H9 (cell line): ENCODE measurements around the gene GRWD1. TPM values are rescaled to one million over a fixed set of nuclear protein-coding genes. Genes with fewer than 3 reads are reported as not detected.

Experiments
- DNase-seq: peaks from one replicate; pipeline ENCODE4 v3.0.0-alpha.2; 2017
- H2AFZ ChIP-seq: one replicate; pipeline ENCODE4 v1.6.1; 2013; ENCODE audit warnings: mild to moderate bottlenecking, low read length, control low read depth, moderate library complexity
- H2AK5ac ChIP-seq: 2 replicates; pipeline ENCODE4 v1.6.1; 2013; ENCODE audit warnings: low read length, control low read depth, mixed read lengths; ENCODE audit not compliant: insufficient read length
- H2BK120ac ChIP-seq: one replicate; pipeline ENCODE4 v1.6.1; 2013; ENCODE audit warnings: low read depth, mild to moderate bottlenecking, low read length, control low read depth, inconsistent platforms; ENCODE audit not compliant: poor library complexity, severe bottlenecking
- H2BK12ac ChIP-seq: 2 replicates; pipeline ENCODE4 v1.6.1; 2013; ENCODE audit warnings: low read length, control low read depth, mixed read lengths, low read depth; ENCODE audit not compliant: insufficient read length
- H2BK15ac ChIP-seq: 2 replicates; pipeline ENCODE4 v1.6.1; 2013; ENCODE audit warnings: low read depth, low read length, control low read depth
- H2BK20ac ChIP-seq: one replicate; pipeline ENCODE4 v1.6.1; 2013; ENCODE audit warnings: low read depth, mild to moderate bottlenecking, low read length, control low read depth, inconsistent platforms; ENCODE audit not compliant: poor library complexity, severe bottlenecking
- H2BK5ac ChIP-seq: 2 replicates; pipeline ENCODE4 v1.6.1; 2013; ENCODE audit warnings: low read length, control low read depth, mixed read lengths; ENCODE audit not compliant: insufficient read length
- H3K14ac ChIP-seq: 2 replicates; pipeline ENCODE4 v1.6.1; 2013; ENCODE audit warnings: low read length, control low read depth; ENCODE audit not compliant: insufficient read depth
- H3K18ac ChIP-seq: 2 replicates; pipeline ENCODE4 v1.6.1; 2013; ENCODE audit warnings: low read depth, mild to moderate bottlenecking, mixed read lengths, low read length, control low read depth; ENCODE audit not compliant: insufficient read length
- H3K23ac ChIP-seq: 2 replicates; pipeline ENCODE4 v1.6.1; 2013; ENCODE audit warnings: low read length, control low read depth, mixed read lengths, low read depth; ENCODE audit not compliant: insufficient read length
- H3K23me2 ChIP-seq: 2 replicates; pipeline ENCODE4 v1.6.1; 2013; ENCODE audit warnings: low read depth, mild to moderate bottlenecking, mixed read lengths, low read length, control low read depth; ENCODE audit not compliant: insufficient read length, poor library complexity, severe bottlenecking
- H3K27ac ChIP-seq: 2 replicates; pipeline ENCODE4 v1.5.1; 2013; ENCODE audit warnings: low read length, control low read depth, mixed read lengths, low read depth; ENCODE audit not compliant: insufficient read length
- H3K27me3 ChIP-seq: 2 replicates; pipeline ENCODE4 v1.6.1; 2013; ENCODE audit warnings: low read length, control low read depth, inconsistent platforms; ENCODE audit not compliant: insufficient read depth
- H3K4ac ChIP-seq: 2 replicates; pipeline ENCODE4 v1.6.1; 2013; ENCODE audit warnings: low read depth, mild to moderate bottlenecking, control low read depth, inconsistent platforms, low read length, moderate library complexity
- H3K4me1 ChIP-seq: 2 replicates; pipeline ENCODE4 v1.6.1; 2013; ENCODE audit warnings: low read length, control low read depth, inconsistent platforms; ENCODE audit not compliant: insufficient read depth
- H3K4me2 ChIP-seq: 2 replicates; pipeline ENCODE4 v1.6.1; 2013; ENCODE audit warnings: low read length, control low read depth, mixed read lengths; ENCODE audit not compliant: insufficient read length, insufficient read depth
- H3K56ac ChIP-seq: 2 replicates; pipeline ENCODE4 v1.6.1; 2013; ENCODE audit warnings: low read depth, mild to moderate bottlenecking, mixed read lengths, low read length, control low read depth; ENCODE audit not compliant: insufficient read length
- H3K79me1 ChIP-seq: 2 replicates; pipeline ENCODE4 v1.6.1; 2013; ENCODE audit warnings: low read depth, mild to moderate bottlenecking, moderate library complexity, low read length, control low read depth, inconsistent platforms; ENCODE audit not compliant: insufficient read depth, poor library complexity, severe bottlenecking
- H3K79me2 ChIP-seq: 2 replicates; pipeline ENCODE4 v1.6.1; 2013; ENCODE audit warnings: low read length, control low read depth, inconsistent platforms; ENCODE audit not compliant: insufficient read depth
- H3K9ac ChIP-seq: 2 replicates; pipeline ENCODE4 v1.6.1; 2013; ENCODE audit warnings: low read length, control low read depth, mixed read lengths; ENCODE audit not compliant: insufficient read length; ENCODE audit errors: extremely low read depth
- H3K9me3 ChIP-seq: one replicate; pipeline ENCODE4 v1.6.1; 2013; ENCODE audit warnings: low read depth, low read length, inconsistent platforms; ENCODE audit not compliant: control insufficient read depth
- H3T11ph ChIP-seq: one replicate; pipeline ENCODE4 v1.6.1; 2013; ENCODE audit warnings: mild to moderate bottlenecking, low read length, control low read depth, inconsistent platforms
- H4K20me1 ChIP-seq: one replicate; pipeline ENCODE4 v1.6.1; 2013; ENCODE audit not compliant: control insufficient read depth, insufficient read length, insufficient read depth
- H4K5ac ChIP-seq: 2 replicates; pipeline ENCODE4 v1.6.1; 2013; ENCODE audit warnings: low read depth, mild to moderate bottlenecking, mixed read lengths, low read length, control low read depth; ENCODE audit not compliant: insufficient read length
- H4K8ac ChIP-seq: replicated peaks from 2 replicates; pipeline ENCODE4 v1.6.1; 2013; ENCODE audit warnings: low read length, control low read depth, mixed read lengths, low read depth; ENCODE audit not compliant: insufficient read length
- H4K91ac ChIP-seq: 2 replicates; pipeline ENCODE4 v1.6.1; 2013; ENCODE audit warnings: low read depth, mild to moderate bottlenecking, moderate library complexity, mixed read lengths, low read length, control low read depth; ENCODE audit not compliant: insufficient read length
- H3K27ac Mint-ChIP-seq, 3 experiments: 2 replicates in 2 of 3; 3 replicates in 1 of 3; pipeline ENCODE4 v1.8.0; 2020 to 2021; ENCODE audit warnings: mixed read lengths in 3 of 3, mild to moderate bottlenecking in 1 of 3, moderate library complexity in 1 of 3
- H3K27me3 Mint-ChIP-seq: 2 replicates; pipeline ENCODE4 v1.8.0; 2021; ENCODE audit warnings: low read depth, mild to moderate bottlenecking, moderate library complexity, mixed read lengths
- H3K36me3 Mint-ChIP-seq, 3 experiments: 2 replicates in 2 of 3; 3 replicates in 1 of 3; pipeline ENCODE4 v1.8.0; 2020 to 2021; ENCODE audit warnings: low read depth in 3 of 3, mixed read lengths in 3 of 3; ENCODE audit not compliant: insufficient read depth in 1 of 3
- H3K4me1 Mint-ChIP-seq, 2 experiments: 2 replicates each; pipeline ENCODE4 v1.8.0; 2020; ENCODE audit warnings: mixed read lengths in 2 of 2
- H3K4me3 Mint-ChIP-seq, 2 experiments: 2 replicates in 1 of 2; 3 replicates in 1 of 2; pipeline ENCODE4 v1.8.0; 2020 to 2021; ENCODE audit warnings: mild to moderate bottlenecking in 2 of 2, mixed read lengths in 2 of 2, moderate library complexity in 1 of 2
- H3K9me3 Mint-ChIP-seq, 2 experiments: 2 replicates in 1 of 2; 3 replicates in 1 of 2; pipeline ENCODE4 v1.8.0; 2020; ENCODE audit warnings: mild to moderate bottlenecking in 2 of 2, mixed read lengths in 2 of 2, moderate library complexity in 1 of 2
- WGBS: extraction: QIAGEN DNeasy Blood & Tissue Kit; methylation state at CpG from one replicate; pipeline ENCODE4 v1.1.7; 2013; ENCODE audit warnings: missing lambda C conversion rate, low lambda C conversion rate, mixed read lengths; ENCODE audit not compliant: insufficient read length; ENCODE audit errors: extremely low coverage; 5-methylcytosine and 5-hydroxymethylcytosine counted together
- total RNA-seq: library from RNA; stranded (reverse); gene quantifications from 2 replicates; pipeline ENCODE4 v1.2.1, GENCODE V29; 2021
- TF ChIP-seq, protein P1 (sequence below): fragments of 200-600 bp; sonication (generic); conservative IDR thresholded peaks from 3 replicates; pipeline ENCODE4 v1.8.0; 2021; ENCODE audit warnings: antibody characterized with exemption, mild to moderate bottlenecking

The GRWD1 gene
- total RNA-seq, 1 experiment from 2014 or later: 92.0 TPM

DNA sequence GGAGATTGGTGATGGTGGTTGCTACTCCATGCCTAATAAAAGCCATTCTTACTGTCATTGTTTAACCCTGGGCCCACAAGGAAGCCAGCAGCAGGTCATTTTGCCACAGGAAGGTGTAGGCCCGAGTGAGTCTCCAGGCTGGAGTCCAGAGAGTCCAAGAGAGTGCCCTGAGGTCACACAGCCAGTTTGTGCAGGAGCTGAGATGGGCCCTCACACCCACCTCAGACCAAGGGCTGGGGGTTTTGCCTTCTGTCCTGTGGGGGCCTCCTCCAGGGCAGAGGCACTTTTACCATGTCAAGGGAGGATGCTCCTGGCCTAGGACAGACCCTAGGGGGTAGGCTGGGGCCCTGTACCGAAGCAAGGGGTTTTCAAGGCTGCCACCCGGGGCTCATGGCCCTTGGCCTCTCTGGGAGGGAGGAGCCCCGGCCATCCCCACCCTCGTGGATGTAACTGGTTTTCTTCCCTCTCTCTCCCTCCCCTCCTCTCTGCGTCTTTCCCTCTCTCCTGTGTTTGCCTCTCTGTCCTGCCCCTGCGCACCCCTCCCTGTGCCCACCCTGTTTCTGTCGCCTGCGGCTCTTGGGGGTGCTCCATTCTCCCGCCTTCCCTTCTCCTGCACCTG is 31.4 kb downstream of the GRWD1 start:
- DNase-seq: no peak
- Histone ChIP-seq H3K4ac (no peak overlapping the region), H3K23me2 (no peaks in the 10 kb centered on the region), H3K79me2 (no peaks in the 10 kb centered on the region), H4K91ac (no peak overlapping the region), H3K14ac (no peak overlapping the region), H2BK20ac (no peak overlapping the region), H3K4me1 (no peaks in the 10 kb centered on the region), H3T11ph (no peak overlapping the region), H3K18ac (no peak overlapping the region), H2BK5ac (no peak overlapping the region), H3K79me1 (no peaks in the 10 kb centered on the region), H2AK5ac (no peak overlapping the region), H2BK120ac (no peak overlapping the region), H2BK12ac (no peak overlapping the region), H4K5ac (no peak overlapping the region), H4K8ac (no peak overlapping the region), H3K9me3 (no peaks in the 10 kb centered on the region), H3K4me2 (no peak overlapping the region), H3K27ac (no peak overlapping the region), H4K20me1 (no peaks in the 10 kb centered on the region), H3K23ac (no peak overlapping the region), H3K9ac (no peak overlapping the region), H2BK15ac (no peak overlapping the region), H3K56ac (no peak overlapping the region), H3K27me3 (no peaks in the 10 kb centered on the region), H2AFZ (no peak overlapping the region)
- H3K36me3 Mint-ChIP-seq: peaks cover 43 to 76% (median 68%) of the 10 kb centered on the region in 3 experiments
- no peak overlapping the region for H3K27ac Mint-ChIP-seq
- no CpG with 5 or more reads among the region's 10 CpGs for WGBS
- TF ChIP-seq, protein P1, sequence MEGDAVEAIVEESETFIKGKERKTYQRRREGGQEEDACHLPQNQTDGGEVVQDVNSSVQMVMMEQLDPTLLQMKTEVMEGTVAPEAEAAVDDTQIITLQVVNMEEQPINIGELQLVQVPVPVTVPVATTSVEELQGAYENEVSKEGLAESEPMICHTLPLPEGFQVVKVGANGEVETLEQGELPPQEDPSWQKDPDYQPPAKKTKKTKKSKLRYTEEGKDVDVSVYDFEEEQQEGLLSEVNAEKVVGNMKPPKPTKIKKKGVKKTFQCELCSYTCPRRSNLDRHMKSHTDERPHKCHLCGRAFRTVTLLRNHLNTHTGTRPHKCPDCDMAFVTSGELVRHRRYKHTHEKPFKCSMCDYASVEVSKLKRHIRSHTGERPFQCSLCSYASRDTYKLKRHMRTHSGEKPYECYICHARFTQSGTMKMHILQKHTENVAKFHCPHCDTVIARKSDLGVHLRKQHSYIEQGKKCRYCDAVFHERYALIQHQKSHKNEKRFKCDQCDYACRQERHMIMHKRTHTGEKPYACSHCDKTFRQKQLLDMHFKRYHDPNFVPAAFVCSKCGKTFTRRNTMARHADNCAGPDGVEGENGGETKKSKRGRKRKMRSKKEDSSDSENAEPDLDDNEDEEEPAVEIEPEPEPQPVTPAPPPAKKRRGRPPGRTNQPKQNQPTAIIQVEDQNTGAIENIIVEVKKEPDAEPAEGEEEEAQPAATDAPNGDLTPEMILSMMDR: no peak
- H3K4me1 Mint-ChIP-seq: peaks cover 0 to 6% of the 10 kb centered on the region in 2 experiments; a peak in 2 of 4 replicates
- H3K27me3 Mint-ChIP-seq: no peaks in the 10 kb centered on the region
- no peak overlapping the region for H3K4me3 Mint-ChIP-seq
- H3K9me3 Mint-ChIP-seq: no peaks in the 10 kb centered on the region
